ENCODE measurements around the gene MRPL10. TPM values are rescaled to one million over a fixed set of nuclear protein-coding genes. Genes with fewer than 3 reads are reported as not detected.

The MRPL10 gene
- total and polyA plus RNA-seq, 4 donors: 18.4 to 38.3 (median 30.3) TPM

DNA sequence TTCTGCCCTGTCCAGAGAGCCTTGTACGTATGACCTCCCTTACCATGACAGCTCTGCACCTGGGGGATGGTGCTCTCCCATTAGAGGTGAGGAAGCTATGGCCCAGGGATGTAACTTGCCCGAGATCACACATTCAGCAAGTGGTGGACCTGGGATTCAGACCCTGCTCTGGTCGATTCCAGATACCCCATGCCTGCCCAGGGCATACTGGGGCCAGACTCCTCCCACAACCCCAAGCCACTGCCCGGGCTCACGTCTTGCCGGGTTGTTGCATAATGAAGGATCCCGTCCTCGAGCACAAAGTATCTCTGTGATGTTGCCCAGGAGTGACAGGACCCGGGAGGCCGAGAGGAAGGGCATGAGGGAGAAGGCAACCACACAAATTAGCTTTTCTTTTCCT lies 11.9 kb downstream of the MRPL10 start:
- WGBS, 2 donors: 69 to 72% methylated on average over 10 of the region's 10 CpGs
- Histone ChIP-seq H3K36me3 (ENCODE audit: control insufficient read depth in 4 of 4, insufficient read depth in 4 of 4, low read length in 4 of 4) (peaks cover 5 to 56% (median 14%) of the 10 kb centered on the region in 4 donors), H3K27me3 (ENCODE audit: control insufficient read depth in 3 of 3, insufficient read depth in 3 of 3, low read length in 2 of 3) (no peaks in the 10 kb centered on the region), H3K9ac (ENCODE audit: insufficient read depth in 1 of 2, low read length in 2 of 2) (no peak overlapping the region), H3K4me3 (no peak overlapping the region), H3K9me3 (ENCODE audit: control insufficient read depth in 4 of 4, insufficient read depth in 3 of 4, low read length in 3 of 4) (no peaks in the 10 kb centered on the region), H3K4me1 (ENCODE audit: control insufficient read depth in 5 of 5, insufficient read depth in 5 of 5, low read length in 5 of 5) (peaks cover 2 to 20% (median 7%) of the 10 kb centered on the region in 5 donors), H3K27ac (ENCODE audit: low read depth in 1 of 2, low read length in 1 of 2) (peak overlapping the region in 1 of 2 donors; percentile 28)
- DNase-seq (no peak), ATAC-seq (ENCODE audit: insufficient read depth, low FRiP score) (no peak)
- TF ChIP-seq CTCF (IDR thresholded peaks at IDR 0.05; ENCODE audit: control extremely low read depth, extremely low read depth): no peak

- ATAC-seq (ENCODE audit: insufficient read depth, low FRiP score) (no peak), DNase-seq (no peak)
- WGBS, 2 donors: 95 to 99% methylated on average over 11 of the region's 11 CpGs
- TF ChIP-seq CTCF (IDR thresholded peaks at IDR 0.05; ENCODE audit: control extremely low read depth, extremely low read depth): no peak
- no peak overlapping the region for H3K9ac ChIP-seq (ENCODE audit: insufficient read depth in 1 of 2, low read length in 2 of 2)
- H3K27me3 ChIP-seq (ENCODE audit: control insufficient read depth in 3 of 3, insufficient read depth in 3 of 3, low read length in 2 of 3): no peaks in the 10 kb centered on the region
- H3K4me3 ChIP-seq: no peak overlapping the region
- H3K9me3 ChIP-seq (ENCODE audit: control insufficient read depth in 4 of 4, insufficient read depth in 3 of 4, low read length in 3 of 4): no peaks in the 10 kb centered on the region
- H3K4me1 ChIP-seq (ENCODE audit: control insufficient read depth in 5 of 5, insufficient read depth in 5 of 5, low read length in 5 of 5): peaks cover 2 to 20% (median 7%) of the 10 kb centered on the region in 5 donors
- peaks cover 0 to 58% (median 10%) of the 10 kb centered on the region in 4 donors for H3K36me3 ChIP-seq (ENCODE audit: control insufficient read depth in 4 of 4, insufficient read depth in 4 of 4, low read length in 4 of 4)
- no peak overlapping the region for H3K27ac ChIP-seq (ENCODE audit: low read depth in 1 of 2, low read length in 1 of 2)
These were observed 13.2 kb downstream of the MRPL10 start for GRCh38 chr17:47818002-47818695.

DNA sequence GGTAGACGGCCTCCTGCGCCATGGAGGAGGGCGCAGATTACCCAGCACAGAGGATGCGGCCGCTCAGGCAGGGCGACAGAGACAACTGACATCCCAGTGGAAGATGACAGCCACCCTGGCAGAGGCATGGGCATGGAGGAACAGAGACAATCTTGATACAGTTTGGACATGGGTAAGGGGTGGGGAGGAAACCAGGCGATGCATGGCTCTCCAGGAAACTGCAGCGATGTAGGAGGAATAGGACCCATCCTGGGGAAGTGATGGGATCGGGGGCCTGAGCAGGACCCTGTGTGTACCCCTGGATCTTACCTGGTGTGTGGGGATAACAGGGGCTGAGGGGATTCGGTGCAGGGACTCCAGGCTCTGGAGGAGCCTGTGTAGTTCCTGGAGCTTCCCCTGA lies 14.4 kb downstream of the MRPL10 start:
- H3K27ac ChIP-seq (ENCODE audit: low read depth in 1 of 2, low read length in 1 of 2): no peak overlapping the region
- H3K27me3 ChIP-seq (ENCODE audit: control insufficient read depth in 3 of 3, insufficient read depth in 3 of 3, low read length in 2 of 3): no peaks in the 10 kb centered on the region
- no peak for DNase-seq
- no peak overlapping the region for H3K9ac ChIP-seq (ENCODE audit: insufficient read depth in 1 of 2, low read length in 2 of 2)
- peaks cover 0 to 16% (median 4%) of the 10 kb centered on the region in 5 donors for H3K4me1 ChIP-seq (ENCODE audit: control insufficient read depth in 5 of 5, insufficient read depth in 5 of 5, low read length in 5 of 5)
- peaks cover 0 to 67% (median 14%) of the 10 kb centered on the region in 4 donors for H3K36me3 ChIP-seq (ENCODE audit: control insufficient read depth in 4 of 4, insufficient read depth in 4 of 4, low read length in 4 of 4)
- no peak for ATAC-seq (ENCODE audit: insufficient read depth, low FRiP score)
- TF ChIP-seq CTCF (IDR thresholded peaks at IDR 0.05; ENCODE audit: control extremely low read depth, extremely low read depth): no peak
- no peaks in the 10 kb centered on the region for H3K9me3 ChIP-seq (ENCODE audit: control insufficient read depth in 4 of 4, insufficient read depth in 3 of 4, low read length in 3 of 4)
- no peak overlapping the region for H3K4me3 ChIP-seq
- WGBS, 2 donors: 98% methylated on average over 10 of the region's 10 CpGs
